ENCODE data around the gene PLPP7. TPM values are rescaled to one million over a fixed set of nuclear protein-coding genes. Genes with fewer than 3 reads are reported as not detected.

Gene PLPP7
- total RNA-seq, 1 donor from 2014 or later = 3.1 TPM

DNA sequence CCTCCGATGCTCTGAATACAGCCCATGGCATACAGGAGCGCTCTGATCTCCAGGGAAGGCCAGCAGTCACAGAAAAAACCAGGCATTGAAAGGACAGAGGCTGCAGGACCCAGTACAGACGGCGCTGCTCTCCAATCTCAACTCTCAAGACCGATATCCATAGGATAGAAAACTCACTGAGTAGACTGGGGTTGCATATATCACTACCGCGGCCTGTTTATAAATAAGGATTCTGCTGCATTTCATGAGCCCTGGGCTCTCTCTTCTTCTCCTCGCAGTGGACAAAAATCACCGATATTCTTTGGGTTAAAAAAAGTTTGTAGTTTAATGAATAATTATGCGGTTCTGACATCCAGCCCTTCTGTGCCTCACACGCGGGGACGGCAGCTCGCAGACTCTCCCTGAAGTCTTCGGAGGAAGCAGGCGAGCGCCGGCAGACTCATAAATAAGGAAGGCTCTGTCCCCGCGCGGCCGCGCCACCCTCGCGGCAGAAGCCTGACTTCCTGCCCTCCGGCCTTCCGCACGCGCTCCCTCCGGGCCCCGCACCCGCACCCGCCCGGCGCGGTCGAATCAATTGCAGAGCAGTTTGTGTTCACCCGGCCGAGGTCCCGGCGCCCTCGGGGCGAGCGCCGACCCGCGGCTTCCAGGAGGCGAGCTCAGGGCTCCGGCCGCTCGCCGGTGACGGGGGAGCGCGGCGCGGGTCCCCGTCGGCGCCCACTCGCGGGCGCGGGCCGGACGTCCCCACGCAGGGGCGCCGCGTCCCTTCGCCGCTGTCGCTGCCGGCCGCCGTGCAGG is 13.2 kb upstream of the PLPP7 start, which contains the start of gene FAM78A:
Gene FAM78A, minus strand, starts transcription at position 417 of the 795 bp plus-strand sequence. Its CDS starts 331 bp downstream, at position 86.
- Mint-ChIP-seq H3K27me3 (peaks cover 56% of the 10 kb centered on the region), H3K9me3 (no peaks in the 10 kb centered on the region), H3K36me3 (no peaks in the 10 kb centered on the region), H3K27ac (no peak within 1 kb of the TSS), H3K4me1 (ENCODE audit: unreplicated experiment) (no peaks in the 10 kb centered on the region), H3K4me3 (peak within 1 kb of the TSS; percentile 39)
- no peak for DNase-seq (ENCODE audit: extremely low spot score, unreplicated experiment)
- TF ChIP-seq CTCF (conservative IDR thresholded peaks at IDR 0.05) = no peak

- Mint-ChIP-seq H3K9me3 (no peaks in the 10 kb centered on the region), H3K36me3 (no peaks in the 10 kb centered on the region), H3K4me3 (no peak overlapping the region), H3K4me1 (ENCODE audit: unreplicated experiment) (peaks cover 3% of the 10 kb centered on the region), H3K27me3 (peaks cover 62% of the 10 kb centered on the region), H3K27ac (no peak overlapping the region)
- DNase-seq (ENCODE audit: extremely low spot score, unreplicated experiment) = no peak
- no peak for TF ChIP-seq CTCF (conservative IDR thresholded peaks at IDR 0.05)
Observed at GRCh38 chr9:131276891-131277286, 12.6 kb upstream of the PLPP7 start.

DNA sequence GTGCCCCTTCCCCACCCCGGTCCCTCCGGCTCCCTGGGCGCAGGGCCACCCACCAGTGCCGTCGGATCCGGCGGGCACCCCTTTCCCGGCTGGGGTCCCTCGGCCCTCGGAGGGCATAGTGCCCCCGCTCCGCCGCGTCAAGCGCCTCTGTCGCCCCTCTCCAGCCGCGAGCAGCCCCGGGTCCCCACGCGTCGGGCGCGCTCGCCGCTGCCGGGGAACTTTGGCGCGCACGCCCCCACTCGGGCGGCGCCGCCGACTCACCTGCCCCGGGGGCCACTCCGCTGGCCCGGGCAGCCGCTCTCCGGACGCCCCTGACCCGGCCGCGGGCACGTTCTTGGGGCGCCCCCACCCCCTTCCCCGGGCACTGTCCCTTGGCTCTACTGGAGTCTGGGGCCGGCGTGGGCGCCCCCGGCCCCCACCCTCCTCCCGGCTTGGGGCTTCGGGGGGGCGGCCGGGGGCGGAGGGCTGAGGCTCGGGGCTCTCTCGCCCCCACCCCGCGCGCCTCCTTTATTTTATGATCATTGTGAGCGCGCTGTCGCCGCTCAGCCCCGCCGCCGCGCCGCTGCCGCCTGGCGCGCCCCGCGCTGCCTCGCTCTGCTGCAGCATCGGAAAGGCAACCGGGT is 12.1 kb upstream of the PLPP7 start:
- TF ChIP-seq CTCF (conservative IDR thresholded peaks at IDR 0.05) = no peak

DNA sequence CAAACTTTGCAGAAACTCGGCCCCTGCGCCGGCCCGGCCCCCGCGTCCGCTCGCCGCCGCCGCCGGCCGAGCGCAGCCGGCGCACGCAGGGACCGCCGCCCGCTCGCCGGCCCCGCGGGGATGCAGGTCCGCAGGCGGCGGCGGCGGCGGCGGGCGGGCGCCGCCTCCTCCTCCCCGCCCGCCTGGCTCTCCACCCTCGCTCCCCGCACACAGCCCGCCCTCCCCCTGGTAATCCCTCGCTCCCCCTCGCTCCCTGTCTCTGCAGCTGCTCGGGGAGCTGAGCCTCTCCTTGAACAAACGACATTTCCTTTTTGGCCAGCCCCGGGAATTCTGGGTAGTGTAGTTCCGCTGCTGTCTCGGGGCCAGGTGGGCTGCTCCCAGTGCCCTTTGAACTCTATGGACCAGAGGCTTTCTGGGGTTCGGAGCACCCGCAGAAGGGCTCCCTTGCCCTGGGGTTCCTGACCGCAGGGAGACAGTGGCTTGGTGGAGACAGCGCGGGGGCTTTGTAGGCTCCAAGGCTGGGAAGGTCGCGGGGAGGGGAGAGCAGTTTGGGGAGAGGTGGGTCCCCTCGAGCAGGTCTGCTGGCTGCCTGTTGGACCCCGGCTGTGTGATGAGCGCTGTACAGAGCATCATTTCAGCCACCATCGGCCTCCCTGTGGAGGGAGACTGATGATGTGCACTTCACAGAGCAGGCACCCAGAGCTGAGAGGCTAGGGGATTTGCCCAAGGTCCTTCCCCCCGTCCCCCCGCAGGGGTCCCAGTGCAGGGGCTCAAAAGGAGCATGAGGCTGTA is 11.4 kb upstream of the PLPP7 start:
- DNase-seq (ENCODE audit: extremely low spot score, unreplicated experiment) = no peak
- H3K9me3 Mint-ChIP-seq = no peaks in the 10 kb centered on the region
- H3K36me3 Mint-ChIP-seq = no peaks in the 10 kb centered on the region
- peaks cover 7% of the 10 kb centered on the region for H3K4me1 Mint-ChIP-seq (ENCODE audit: unreplicated experiment)
- H3K27ac Mint-ChIP-seq = no peak overlapping the region
- H3K27me3 Mint-ChIP-seq = peaks cover 68% of the 10 kb centered on the region
- no peak for TF ChIP-seq CTCF (conservative IDR thresholded peaks at IDR 0.05)
- peak overlapping the region; percentile 85 for H3K4me3 Mint-ChIP-seq

More for the DNA sequence above, 12.1 kb upstream of the PLPP7 start:
- no peak for DNase-seq (ENCODE audit: extremely low spot score, unreplicated experiment)
- peaks cover 7% of the 10 kb centered on the region for H3K4me1 Mint-ChIP-seq (ENCODE audit: unreplicated experiment)
- H3K27me3 Mint-ChIP-seq = peaks cover 67% of the 10 kb centered on the region
- H3K9me3 Mint-ChIP-seq = no peaks in the 10 kb centered on the region
- H3K4me3 Mint-ChIP-seq = no peak overlapping the region
- H3K36me3 Mint-ChIP-seq = no peaks in the 10 kb centered on the region
- no peak overlapping the region for H3K27ac Mint-ChIP-seq

- no peak overlapping the region for H3K27ac Mint-ChIP-seq
- TF ChIP-seq CTCF (conservative IDR thresholded peaks at IDR 0.05) = no peak
- no peaks in the 10 kb centered on the region for H3K36me3 Mint-ChIP-seq
- peaks cover 71% of the 10 kb centered on the region for H3K27me3 Mint-ChIP-seq
- DNase-seq (ENCODE audit: extremely low spot score, unreplicated experiment) = no peak
- peak overlapping the region; percentile 54 for H3K4me3 Mint-ChIP-seq
- peaks cover 7% of the 10 kb centered on the region for H3K4me1 Mint-ChIP-seq (ENCODE audit: unreplicated experiment)
- H3K9me3 Mint-ChIP-seq = no peaks in the 10 kb centered on the region
Observed at GRCh38 chr9:131278702-131279111, 10.8 kb upstream of the PLPP7 start.

All from type B pancreatic cell (in vitro differentiated cells).